Measurements from ENCODE around the gene PRKCH. TPM values are rescaled to one million over a fixed set of nuclear protein-coding genes. Genes with fewer than 3 reads are reported as not detected.

Gene PRKCH
- total and polyA plus RNA-seq, 2 of the 13 experiments (the other 11 are each of a cell fraction or from before 2014, with no cell fraction given): 0.48 to 1.3 TPM

DNA sequence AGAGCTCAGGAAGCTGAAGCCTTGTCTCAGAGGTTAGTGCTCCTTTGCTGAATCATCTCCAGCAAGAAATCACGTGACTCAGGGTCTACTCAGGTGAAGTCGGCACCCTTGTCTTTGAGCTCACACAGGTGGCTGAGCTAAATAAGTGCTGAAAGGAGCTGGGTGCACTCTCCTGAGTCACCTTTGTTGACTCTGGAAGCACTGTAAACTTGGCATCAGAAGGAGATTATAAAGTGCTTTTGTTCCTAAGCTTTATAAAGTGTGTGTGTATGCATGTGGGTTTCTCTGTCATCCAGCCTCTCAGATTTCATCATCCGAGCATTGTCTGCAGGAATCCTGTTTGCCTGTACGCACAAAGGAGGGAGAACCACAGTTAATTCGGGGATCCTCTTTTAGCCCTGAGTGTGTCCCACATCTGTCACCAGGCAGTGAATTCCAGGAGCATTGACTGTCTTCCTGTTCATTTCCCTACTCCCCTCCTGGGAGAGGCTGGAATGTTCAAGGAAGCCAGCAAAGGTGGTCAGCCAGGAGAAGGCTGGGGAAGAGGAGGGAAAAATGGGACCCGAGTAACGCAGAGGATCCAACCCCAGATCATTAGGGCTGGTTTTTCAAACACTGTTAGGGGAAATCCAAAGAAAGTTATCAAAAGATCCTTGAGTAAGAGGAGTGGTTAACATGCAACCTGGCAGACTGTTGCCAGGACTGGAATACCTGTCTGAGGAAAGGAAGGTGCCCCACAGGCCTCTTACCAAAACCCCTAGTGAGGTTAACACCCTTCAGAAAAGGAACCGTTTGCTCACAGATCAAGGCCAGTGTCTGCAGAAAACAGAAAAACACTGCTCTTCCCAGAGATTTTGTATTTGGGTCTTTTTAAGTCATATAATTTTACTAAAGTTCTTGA, 216.4 kb downstream of the PRKCH start (continued):
- TF ChIP-seq, protein P1, sequence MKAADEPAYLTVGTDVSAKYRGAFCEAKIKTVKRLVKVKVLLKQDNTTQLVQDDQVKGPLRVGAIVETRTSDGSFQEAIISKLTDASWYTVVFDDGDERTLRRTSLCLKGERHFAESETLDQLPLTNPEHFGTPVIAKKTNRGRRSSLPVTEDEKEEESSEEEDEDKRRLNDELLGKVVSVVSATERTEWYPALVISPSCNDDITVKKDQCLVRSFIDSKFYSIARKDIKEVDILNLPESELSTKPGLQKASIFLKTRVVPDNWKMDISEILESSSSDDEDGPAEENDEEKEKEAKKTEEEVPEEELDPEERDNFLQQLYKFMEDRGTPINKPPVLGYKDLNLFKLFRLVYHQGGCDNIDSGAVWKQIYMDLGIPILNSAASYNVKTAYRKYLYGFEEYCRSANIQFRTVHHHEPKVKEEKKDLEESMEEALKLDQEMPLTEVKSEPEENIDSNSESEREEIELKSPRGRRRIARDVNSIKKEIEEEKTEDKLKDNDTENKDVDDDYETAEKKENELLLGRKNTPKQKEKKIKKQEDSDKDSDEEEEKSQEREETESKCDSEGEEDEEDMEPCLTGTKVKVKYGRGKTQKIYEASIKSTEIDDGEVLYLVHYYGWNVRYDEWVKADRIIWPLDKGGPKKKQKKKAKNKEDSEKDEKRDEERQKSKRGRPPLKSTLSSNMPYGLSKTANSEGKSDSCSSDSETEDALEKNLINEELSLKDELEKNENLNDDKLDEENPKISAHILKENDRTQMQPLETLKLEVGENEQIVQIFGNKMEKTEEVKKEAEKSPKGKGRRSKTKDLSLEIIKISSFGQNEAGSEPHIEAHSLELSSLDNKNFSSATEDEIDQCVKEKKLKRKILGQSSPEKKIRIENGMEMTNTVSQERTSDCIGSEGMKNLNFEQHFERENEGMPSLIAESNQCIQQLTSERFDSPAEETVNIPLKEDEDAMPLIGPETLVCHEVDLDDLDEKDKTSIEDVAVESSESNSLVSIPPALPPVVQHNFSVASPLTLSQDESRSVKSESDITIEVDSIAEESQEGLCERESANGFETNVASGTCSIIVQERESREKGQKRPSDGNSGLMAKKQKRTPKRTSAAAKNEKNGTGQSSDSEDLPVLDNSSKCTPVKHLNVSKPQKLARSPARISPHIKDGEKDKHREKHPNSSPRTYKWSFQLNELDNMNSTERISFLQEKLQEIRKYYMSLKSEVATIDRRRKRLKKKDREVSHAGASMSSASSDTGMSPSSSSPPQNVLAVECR (CRISPR knock-in tag; IDR thresholded peaks at IDR 0.05; ENCODE audit: borderline replicate concordance): no peak
- TF ChIP-seq ZNF513 (CRISPR knock-in tag; conservative IDR thresholded peaks at IDR 0.05) (no peak), ZNF674 (CRISPR knock-in tag; IDR thresholded peaks at IDR 0.05; ENCODE audit: low read depth) (no peak), GFI1 (CRISPR knock-in tag; IDR thresholded peaks at IDR 0.05; ENCODE audit: borderline replicate concordance) (peak; percentile 22; the same call in 1 of the 2 replicates), STAG1 (CRISPR knock-in tag; IDR thresholded peaks at IDR 0.05) (no peak), MAFK (conservative IDR thresholded peaks at IDR 0.05 in 1 of 2, IDR thresholded peaks at IDR 0.05 in 1 of 2; ENCODE audit: low read length in 2 of 2) (peak; percentile 50 to 76; a peak in 3 of 4 replicates), ZNF121 (CRISPR knock-in tag; IDR thresholded peaks at IDR 0.05) (no peak), SP140L (CRISPR knock-in tag; IDR thresholded peaks at IDR 0.05; ENCODE audit: borderline replicate concordance) (no peak), REXO4 (CRISPR knock-in tag; IDR thresholded peaks at IDR 0.05; ENCODE audit: borderline replicate concordance) (no peak), HNRNPK (IDR thresholded peaks at IDR 0.05; ENCODE audit: low read depth, low read length, poor library complexity, severe bottlenecking) (no peak), ZBTB1 (CRISPR knock-in tag; IDR thresholded peaks at IDR 0.05; ENCODE audit: borderline replicate concordance) (no peak), ZNF737 (CRISPR knock-in tag; IDR thresholded peaks at IDR 0.05; ENCODE audit: borderline replicate concordance) (no peak), ZNF331 (CRISPR knock-in tag; IDR thresholded peaks at IDR 0.05) (no peak), ZNF234 (CRISPR knock-in tag; conservative IDR thresholded peaks at IDR 0.05) (no peak)
- TF ChIP-seq, protein P2, sequence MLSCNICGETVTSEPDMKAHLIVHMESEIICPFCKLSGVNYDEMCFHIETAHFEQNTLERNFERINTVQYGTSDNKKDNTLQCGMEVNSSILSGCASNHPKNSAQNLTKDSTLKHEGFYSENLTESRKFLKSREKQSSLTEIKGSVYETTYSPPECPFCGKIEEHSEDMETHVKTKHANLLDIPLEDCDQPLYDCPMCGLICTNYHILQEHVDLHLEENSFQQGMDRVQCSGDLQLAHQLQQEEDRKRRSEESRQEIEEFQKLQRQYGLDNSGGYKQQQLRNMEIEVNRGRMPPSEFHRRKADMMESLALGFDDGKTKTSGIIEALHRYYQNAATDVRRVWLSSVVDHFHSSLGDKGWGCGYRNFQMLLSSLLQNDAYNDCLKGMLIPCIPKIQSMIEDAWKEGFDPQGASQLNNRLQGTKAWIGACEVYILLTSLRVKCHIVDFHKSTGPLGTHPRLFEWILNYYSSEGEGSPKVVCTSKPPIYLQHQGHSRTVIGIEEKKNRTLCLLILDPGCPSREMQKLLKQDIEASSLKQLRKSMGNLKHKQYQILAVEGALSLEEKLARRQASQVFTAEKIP (CRISPR knock-in tag; IDR thresholded peaks at IDR 0.05; ENCODE audit: borderline replicate concordance): no peak
- TF ChIP-seq, protein P3, sequence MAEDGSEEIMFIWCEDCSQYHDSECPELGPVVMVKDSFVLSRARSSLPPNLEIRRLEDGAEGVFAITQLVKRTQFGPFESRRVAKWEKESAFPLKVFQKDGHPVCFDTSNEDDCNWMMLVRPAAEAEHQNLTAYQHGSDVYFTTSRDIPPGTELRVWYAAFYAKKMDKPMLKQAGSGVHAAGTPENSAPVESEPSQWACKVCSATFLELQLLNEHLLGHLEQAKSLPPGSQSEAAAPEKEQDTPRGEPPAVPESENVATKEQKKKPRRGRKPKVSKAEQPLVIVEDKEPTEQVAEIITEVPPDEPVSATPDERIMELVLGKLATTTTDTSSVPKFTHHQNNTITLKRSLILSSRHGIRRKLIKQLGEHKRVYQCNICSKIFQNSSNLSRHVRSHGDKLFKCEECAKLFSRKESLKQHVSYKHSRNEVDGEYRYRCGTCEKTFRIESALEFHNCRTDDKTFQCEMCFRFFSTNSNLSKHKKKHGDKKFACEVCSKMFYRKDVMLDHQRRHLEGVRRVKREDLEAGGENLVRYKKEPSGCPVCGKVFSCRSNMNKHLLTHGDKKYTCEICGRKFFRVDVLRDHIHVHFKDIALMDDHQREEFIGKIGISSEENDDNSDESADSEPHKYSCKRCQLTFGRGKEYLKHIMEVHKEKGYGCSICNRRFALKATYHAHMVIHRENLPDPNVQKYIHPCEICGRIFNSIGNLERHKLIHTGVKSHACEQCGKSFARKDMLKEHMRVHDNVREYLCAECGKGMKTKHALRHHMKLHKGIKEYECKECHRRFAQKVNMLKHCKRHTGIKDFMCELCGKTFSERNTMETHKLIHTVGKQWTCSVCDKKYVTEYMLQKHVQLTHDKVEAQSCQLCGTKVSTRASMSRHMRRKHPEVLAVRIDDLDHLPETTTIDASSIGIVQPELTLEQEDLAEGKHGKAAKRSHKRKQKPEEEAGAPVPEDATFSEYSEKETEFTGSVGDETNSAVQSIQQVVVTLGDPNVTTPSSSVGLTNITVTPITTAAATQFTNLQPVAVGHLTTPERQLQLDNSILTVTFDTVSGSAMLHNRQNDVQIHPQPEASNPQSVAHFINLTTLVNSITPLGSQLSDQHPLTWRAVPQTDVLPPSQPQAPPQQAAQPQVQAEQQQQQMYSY (CRISPR knock-in tag; IDR thresholded peaks at IDR 0.05): no peak
